HG03558 (cell line): Measurements from ENCODE around the gene NOC2L.
"Not testable (repeated sequence)": the region's sequence is repeated elsewhere in the genome, so short reads cannot be mapped to it uniquely, and the experiment has no call there.

Experiments
- ATAC-seq: cut with Tn5 transposase; IDR thresholded peaks from one replicate; pipeline ENCODE4 v1.9.1; 2021; ENCODE audit warnings: moderate number of reproducible peaks; ENCODE audit not compliant: unreplicated experiment; ENCODE audit errors: extremely low read depth

Gene NOC2L

GRCh38 chr1:908661-909060 is 50.4 kb downstream of the NOC2L start:
- no peak for ATAC-seq

- no peak for ATAC-seq
Measured at GRCh38 chr1:907611-908451, 51.2 kb downstream of the NOC2L start.

DNA sequence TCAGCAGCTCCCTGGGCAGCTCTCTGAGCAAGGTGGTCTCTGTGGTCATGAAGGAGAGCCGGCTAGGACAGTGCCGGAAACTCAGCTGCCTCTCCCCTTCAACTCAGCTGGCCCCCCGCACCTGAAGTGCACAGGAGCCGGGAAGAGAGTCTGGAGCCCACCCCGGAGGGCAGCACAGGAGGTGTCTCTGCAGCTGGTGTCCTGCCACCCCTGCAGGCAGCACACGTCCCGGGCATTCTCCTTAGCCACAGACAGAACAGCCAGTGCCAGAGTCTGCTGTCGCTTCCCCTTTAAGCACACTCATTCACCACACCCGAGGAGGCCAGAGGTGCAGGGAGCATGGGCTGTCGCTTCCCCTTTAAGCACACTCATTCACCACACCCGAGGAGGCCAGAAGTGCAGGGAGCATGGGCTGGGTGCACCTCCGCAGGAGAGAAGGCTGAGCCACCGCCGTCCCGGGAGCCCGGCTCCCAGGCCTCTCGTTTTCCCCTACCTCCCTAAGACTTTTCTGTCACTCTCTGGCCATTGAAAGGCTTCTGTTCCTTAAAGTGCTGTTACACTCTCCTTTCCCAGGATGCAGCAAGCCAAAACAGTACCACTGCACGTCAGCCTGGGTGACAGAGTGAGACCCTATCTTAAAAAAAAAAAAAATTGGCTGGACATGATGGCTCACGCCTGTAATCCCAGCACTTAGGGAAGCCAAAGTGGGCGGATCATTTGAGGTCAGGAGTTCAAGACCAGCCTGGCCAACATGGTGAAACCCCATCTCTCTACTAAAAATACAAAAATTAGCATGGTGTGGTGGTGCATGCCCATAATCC is 52.2 kb downstream of the NOC2L start:
- no peak for ATAC-seq

GRCh38 chr1:905811-906599 is 53.1 kb downstream of the NOC2L start:
- ATAC-seq, result no peak

DNA sequence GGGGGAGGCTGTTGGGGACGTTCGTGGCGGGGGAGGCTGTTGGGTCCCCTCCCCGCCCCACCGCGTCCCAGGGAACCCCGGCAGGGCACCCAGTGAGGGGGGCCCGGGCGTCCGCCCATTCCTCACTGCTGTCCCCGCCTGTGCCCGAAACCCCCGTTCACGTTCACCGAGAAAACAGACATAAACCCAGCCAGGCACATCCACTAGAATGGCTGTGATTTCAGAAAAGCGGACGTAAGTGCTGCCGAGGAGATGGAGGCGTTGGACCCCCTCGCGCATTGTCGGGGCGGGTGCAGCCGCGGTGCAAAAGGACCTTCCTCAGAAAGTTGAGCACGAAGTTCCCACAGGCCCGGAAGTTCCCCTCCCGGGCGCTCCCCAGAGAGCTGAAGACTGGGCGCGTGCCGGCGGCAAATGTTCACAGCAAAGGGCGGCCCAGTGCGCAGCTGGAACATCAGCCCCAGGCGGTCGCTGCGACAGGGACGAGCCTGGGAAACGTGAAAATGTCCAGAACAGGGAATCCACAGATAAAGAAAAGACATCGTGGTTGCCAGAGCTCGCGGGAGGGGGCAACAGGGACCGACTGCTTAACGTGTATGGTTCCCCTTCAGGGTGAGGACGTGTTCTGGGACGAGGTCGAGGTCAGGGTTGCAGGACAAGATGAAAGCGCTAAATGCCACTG is 53.8 kb downstream of the NOC2L start:
- ATAC-seq, result no peak

- no peak for ATAC-seq
Measured at GRCh38 chr1:904310-904950, 54.6 kb downstream of the NOC2L start.

GRCh38 chr1:903721-904271 is 55.3 kb downstream of the NOC2L start:
- ATAC-seq, result no peak

- no peak for ATAC-seq
Measured at GRCh38 chr1:903305-903704, 55.8 kb downstream of the NOC2L start.

DNA sequence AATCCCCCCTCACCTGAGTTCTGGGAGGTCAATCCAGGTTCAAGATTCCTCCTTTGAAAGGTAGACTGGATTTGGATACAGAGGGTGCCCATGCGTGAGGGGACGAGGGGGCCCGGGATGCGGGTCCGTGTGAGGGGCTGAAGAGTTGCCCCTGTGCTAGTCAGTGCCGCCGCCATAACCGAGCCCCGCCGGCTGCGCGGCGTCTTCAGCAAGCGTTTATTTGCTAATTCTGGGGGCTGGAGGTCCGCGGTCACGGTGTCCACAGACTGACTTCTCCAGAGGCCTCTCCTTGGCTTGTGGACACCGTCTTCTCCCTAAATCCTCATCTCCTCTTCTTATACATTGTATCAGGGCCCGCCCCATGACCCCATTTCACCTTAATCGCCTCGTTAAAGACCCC is 56.3 kb downstream of the NOC2L start:
- no peak for ATAC-seq

- ATAC-seq, result no peak
Measured at GRCh38 chr1:901108-901859, 57.8 kb downstream of the NOC2L start.

DNA sequence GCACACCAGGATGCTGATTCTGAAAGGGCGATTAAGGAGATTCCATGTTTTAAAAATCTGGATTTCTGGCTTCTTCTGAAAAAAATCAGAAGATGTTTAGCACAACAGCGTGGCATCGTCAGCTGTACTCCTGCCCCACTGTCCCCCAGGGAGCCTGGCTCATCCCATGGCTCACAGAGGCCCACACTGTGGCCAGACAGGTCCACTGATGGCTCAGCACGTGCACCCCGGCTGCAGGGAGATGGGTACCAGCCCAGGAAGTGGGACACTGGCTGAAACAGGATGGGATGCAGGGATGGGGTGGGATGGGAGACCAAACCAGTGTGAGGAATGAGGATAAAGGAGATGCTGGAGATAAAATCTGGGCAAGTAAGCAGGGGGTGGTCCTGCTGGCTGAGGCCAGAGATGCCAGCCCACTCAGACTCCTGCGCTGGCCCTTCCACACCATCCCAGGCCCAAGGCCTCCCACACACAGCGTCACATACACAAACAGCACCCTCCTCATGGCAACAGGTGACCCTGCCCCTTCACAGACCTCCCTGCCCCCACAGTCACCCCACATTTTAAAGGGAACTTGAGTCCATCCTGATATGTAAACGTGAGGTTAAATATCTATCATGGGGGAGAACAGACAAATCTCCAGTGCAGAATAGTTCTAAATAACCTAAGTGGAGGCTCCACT is 59.3 kb downstream of the NOC2L start:
- ATAC-seq, result no peak

DNA sequence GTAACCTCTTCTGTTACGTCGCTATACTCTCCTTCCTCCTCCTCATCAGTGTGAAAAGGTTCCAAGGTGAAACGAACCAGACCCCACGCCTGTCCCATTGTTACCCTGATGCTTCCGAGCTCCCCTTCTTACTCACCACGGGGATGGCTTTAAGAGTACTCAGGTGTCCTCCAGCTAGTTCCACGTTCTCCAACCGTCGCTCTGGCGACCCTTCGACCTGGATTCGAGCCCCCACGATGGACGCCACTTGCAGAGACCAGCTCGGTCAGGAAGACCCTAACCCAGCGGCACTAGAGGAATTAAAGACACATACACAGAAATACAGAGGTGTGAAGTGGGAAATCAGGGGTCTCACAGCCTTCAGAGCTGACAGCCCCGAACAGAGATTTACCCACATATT is 61.1 kb downstream of the NOC2L start:
- ATAC-seq, result not testable (repeated sequence)

DNA sequence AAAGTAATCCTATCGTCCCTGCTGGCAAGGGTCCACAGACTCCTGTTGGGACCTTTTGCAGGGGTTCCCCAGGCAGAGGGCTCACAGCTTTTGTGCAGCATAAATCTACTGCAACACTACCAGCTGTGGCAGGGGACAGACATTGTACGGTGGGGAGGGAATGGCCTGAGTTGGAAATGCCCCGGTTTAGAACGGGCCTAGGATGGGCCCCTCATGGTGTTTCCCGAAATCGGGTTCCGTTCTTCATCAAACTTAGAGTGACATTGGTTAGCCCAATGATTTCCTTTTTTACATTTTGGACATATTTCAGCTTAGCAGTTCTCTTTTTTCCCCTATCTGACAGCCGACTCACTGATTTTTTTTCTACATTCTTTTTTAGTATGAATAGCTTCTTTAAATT is 61.8 kb downstream of the NOC2L start:
- no peak for ATAC-seq
